IPS-11a (cell line): ENCODE results near the gene DENND1A.
"Not testable (repeated sequence)": the region's sequence is repeated elsewhere in the genome, so short reads cannot be mapped to it uniquely, and the experiment has no call there.

ENCODE experiments used
- H3K4me3 ChIP-seq: one replicate; pipeline ENCODE4 v1.5.1; 2013; ENCODE audit warnings: low read depth, low read length, control low read depth

The DENND1A gene

DNA sequence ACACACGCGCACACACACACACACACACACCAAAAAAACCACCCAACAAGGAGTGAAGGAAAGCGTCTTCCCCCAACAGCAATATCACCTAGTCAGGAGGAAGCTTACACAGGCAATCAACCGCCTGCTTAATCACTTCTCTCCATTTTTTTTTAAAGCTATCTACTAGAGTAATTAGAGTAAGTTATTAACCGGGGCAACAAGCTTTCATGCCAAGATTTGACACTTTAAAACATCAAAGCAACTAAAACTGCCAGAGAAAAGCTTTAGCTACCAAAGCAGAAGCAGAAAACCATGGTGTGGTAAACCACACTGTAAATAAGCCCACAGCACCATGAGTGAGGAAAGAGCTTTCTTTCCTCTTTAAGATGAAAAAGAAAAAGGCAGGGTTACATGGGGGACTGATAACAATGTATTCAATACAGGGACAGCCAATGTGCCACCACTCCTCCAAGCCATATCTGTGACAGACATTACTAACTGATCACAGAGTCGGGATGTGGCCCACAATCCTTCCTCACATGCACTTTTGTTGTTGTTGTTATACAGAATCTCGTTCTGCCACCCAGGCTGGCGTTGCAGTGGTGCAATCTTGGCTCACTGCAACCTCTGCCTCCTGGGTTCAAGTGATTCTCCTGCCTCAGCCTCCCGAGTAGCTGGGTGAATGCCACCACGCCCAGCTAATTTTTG lies 291.8 kb downstream of the DENND1A start:
- H3K4me3 ChIP-seq: no peak overlapping the region

DNA sequence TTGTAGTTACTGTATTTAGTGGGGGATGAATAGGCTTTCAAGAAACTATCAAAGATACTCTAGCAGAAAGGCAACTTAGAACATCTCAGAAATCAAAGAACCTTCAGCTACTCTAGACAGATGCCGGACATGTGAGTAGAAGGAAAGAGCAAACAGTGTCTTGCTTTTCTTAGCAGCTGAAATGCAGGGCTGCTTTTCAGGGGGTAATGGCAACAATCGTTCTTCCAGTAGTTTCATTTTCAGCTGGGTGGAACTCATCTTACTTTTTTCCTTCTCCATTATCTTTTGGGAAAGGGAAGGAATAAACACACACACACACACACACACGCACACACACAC lies 292.4 kb downstream of the DENND1A start:
- H3K4me3 ChIP-seq: no peak overlapping the region

DNA sequence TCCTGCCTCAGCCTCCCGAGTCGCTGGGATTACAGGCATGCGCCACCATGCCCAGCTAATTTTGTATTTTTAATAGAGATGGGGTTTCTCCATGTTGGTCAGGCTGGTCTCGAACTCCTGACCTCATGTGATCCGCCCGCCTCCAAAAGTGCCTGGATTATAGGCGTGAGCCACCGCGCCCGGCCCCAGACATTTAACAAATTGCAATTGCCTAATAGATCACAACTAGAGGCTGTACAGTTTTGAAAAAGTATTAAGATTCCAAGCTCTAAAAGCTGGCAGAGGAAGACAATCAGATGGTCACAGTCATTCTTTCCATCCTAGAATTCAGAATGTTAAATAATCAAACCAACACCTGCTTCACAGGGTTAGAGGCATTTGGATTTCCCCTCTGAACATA lies 293.1 kb downstream of the DENND1A start:
- not testable (repeated sequence) for H3K4me3 ChIP-seq

DNA sequence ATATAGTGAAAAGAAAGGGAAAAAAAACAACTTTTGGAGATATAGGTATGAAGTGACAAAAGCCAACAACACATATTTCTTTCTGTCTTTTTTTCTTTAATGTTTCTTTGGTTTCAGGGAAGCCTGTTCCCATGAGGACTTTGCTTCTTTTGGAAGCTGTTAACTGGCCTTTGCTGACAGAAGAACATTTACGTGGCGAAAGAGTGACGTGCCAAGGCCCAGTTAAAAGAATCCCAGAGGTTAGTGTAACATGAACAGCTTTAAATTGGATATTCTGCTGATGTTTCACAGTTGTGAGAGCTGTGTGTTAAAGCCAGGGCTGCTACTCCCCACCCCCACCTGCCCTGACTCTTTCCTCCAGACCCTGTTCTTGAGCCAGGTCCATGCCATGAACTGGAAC lies 298.1 kb downstream of the DENND1A start:
- no peak overlapping the region for H3K4me3 ChIP-seq

DNA sequence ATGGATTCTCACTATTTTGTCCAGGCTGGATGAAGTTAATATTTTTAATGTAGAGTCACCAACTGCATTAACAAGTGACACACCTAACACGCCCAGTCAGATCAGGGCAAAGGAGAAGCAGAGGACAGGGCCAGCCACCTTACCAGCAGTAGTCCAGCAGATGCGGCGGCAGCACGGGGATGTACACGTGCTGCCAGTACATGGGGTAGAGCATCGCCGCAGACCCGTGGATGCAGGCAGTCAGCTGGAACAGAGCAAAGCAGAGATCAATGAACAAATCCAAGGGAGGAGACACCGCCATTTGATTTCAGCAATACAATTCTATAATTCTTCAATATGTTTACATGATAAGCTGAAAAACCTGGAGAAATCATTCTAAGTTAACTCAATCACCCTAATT lies 299.7 kb downstream of the DENND1A start:
- no peak overlapping the region for H3K4me3 ChIP-seq

DNA sequence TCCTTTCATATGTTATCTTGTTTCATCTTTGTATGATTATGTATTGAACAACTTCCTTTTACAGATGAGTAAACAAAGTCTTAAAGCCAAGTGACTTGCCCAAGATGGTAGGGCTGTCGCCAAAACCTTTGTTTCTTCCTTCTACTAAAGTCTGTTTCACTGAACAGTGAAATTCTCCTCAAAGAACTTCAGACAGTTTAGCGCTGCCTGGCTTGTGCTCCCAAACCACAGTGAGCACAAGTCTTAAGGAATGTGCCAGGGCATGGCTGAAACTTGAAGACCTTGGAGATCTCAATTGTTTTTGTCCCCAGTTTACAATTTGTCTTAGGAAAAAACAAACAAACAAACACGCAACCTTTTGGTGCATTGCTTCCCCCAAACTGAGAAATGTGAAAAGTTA lies 300.4 kb downstream of the DENND1A start:
- H3K4me3 ChIP-seq: no peak overlapping the region

DNA sequence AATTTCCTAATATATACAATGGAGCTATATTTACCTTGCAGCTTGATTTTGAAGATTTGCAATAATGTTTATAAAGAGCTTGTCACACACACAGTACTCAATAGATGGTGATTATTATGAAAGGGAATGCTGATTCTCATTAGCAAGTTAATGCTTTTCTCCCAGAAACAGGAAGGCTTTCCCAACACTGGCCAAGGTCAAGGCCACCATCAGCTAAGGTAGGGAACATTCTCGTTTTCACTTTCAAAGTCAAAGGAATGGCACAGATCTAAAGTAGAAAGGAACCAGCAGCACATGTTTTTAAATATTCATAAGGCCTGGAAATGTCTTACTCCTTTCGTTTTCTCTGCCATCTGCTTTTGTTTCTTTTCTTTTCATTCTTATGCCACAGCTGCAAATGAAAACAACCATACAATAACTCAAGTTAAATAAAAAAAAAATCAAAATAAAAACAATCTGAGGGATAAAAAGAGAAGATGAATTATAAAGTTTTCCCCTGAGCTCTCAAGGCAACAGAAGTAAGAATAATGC lies 307.1 kb downstream of the DENND1A start:
- H3K4me3 ChIP-seq: no peak overlapping the region

DNA sequence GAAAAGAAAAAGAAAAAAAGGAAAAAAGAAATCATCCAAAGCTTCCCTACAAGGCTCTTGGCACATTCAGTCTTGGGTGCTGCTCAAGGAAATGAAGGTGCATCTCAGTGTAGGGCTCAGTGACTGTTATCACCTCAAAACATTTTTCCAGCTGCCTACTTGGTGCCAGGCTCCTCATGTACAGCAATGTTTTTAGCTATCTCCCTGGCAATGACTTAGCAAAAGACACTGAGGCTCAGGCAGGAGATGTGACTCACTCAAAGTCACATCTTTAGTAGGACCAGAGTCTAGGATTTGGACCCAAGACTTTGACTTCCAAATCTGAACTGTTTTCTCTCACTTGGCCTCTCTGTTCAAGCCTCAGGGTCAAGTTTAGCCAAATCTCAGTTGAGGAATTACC lies 309.7 kb downstream of the DENND1A start:
- no peak overlapping the region for H3K4me3 ChIP-seq

DNA sequence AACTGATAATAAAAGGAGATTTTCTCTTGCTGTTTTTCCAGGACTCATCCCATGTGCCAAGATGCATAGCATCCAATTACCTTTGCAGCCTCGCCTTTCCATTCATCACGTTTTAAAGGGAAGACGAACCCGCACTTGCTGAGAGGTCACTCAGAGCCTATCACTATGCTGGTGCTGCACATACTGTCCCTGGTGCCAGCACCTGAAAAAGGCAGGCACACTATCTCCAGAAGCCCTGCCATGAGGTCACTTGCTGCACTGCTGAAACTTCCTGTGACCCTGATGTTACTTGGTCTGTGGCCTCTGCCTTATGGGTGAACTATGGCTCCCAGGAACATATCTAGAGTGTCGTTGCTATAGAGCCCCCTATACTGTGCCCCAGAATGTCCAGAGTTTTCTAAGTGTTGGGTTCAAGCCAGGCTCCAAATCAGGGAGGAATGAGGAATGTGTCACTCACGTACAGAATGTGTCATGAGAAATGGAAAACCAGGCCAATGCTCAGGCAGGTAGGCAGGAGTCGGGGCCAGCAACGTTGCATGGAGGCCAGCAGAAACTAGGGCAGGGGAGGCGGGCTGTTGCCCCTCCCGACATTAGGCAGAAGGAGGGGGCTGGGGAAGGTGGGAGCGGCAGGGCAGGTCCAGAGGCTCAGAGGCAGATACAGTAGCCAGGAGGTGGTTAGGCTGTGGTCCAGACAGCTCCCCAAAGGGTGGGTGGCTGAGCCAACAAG lies 311.8 kb downstream of the DENND1A start:
- no peak overlapping the region for H3K4me3 ChIP-seq

DNA sequence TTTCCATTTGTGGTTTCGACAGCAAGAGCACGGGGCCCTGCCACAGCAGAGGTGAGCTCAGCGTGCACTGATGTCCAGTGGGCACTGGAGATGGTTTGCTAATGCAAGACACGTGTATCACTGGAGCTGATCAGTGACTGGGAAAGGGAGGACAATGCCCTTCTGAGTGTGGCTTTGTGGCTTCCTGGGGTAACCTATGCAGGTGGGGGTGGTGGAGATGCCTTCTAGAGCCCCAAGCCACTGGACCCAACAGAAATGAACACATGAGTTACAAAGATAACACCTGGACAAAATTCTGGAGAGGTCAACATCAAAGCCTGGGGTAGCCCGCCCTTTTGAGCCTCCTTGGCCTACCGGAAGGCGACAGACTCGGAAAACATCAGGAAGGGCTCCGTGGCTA lies 312.6 kb downstream of the DENND1A start:
- H3K4me3 ChIP-seq: no peak overlapping the region

DNA sequence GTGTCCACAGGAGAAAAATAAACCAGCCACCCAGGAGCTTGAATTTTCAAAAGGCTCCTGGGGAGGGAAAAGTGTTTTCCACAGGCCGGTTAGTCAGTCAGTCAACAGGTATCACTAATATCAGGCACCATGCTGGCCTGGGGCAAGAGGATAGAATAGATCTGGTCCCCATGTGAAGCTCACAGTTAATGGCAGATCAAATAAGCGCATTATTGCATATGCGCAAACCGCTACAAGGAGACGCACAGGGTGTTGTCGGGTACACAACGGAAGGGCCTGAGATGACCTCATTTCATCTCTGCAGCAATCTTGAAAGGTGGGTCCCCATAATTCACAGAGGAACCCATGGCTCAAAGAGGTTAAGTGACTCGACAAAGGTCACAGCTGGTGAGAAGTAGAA lies 313.2 kb downstream of the DENND1A start:
- H3K4me3 ChIP-seq: no peak overlapping the region

DNA sequence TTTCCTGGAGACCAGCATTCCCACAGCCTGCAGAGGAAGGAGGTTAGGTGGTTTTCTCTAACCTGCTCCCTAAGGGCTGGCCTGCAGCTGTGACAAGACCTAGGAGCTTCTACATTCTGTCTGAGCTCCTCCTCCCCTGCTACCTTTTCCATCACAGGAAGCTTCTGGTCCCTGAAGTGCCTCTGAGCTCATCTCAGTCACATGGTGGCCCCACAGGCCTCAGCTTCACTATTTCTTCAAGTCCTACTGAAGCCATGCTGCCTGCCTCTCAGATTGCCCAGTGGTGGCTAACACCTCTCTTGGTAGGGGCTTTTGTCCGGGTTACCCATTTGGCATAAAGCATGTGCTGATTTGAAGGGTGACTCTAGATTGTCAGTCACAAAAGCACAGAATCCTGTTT lies 314.5 kb downstream of the DENND1A start:
- H3K4me3 ChIP-seq: no peak overlapping the region

DNA sequence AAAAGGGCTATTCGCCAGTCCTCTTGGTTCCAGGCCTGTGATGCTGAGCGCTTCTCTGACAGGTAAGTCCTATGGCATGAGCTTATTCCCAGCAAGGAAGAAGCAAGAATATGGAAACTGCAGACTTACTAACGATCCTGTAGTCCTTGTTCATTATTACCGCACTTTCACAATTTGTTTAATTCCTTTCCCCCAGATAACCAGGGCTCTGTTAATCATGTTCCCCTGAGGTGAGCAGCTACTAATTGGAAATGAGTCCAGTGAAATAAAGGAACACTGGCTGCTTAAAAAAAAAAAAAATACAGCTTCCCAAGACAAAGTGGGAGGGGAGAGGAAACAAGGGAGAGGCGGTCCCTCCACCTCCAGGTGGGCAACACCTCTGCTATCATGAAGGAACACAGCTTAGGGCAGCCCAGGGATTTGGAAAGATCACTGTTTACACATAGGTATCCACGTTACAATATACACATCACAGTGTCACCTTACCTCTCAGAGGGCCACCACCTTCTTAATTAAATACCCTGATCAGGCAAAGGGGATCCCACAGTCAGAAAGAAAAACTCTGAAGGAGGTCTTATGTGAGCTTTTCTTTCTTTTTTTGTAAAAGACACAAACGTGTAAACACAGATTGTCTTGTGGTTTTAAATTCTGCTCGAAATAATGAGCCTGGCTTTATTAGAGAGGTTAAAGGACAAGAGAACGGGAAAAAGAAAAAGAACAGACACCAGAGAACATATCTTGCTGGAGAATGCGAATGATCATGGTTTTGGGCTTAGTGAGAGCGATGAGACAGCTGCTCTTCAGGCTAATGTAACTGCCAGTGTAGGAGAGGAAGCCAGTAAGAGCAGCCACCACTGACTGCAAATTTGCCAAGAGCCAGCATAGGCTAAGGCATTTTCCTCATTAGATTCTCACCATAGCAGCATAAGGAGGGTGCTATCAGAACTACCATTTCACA lies 315.3 kb downstream of the DENND1A start:
- H3K4me3 ChIP-seq: no peak overlapping the region

DNA sequence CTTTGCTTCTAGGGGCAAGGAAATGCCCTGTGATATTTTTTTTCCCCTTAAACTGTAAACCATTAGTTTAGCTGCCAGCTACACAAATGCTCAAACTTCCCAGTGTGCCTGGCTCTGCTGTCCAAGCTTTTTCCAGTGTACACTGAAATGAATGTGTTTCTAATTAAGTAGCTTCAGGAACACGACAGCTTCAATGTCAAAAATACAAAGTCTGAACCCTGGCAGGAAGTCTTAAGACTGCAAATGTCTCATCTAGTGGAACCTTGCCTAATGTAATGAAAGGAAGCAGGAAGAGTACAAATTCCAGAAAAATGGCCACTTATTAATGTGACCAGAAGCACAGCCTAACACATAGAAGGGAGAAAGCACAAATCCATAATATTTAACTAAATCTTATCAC lies 318.7 kb downstream of the DENND1A start:
- no peak overlapping the region for H3K4me3 ChIP-seq

DNA sequence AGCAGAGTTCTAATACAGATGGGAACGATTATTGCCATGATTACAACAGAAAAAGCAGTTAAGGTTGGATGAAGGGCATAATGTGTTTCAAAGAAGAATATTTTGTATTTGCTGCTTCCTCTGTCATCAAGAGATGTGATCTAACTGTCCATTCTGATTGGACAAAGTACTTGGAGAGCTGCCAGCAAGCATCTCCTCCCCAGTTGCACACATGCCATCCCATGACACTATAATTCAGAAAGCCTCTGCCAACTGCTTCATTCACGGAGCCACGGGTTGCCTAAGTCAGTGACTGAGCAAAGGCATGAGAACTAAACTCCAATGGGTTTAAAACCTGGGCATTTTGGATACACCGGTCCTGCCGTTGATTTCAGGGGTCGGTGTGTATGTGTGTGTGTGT lies 320.1 kb downstream of the DENND1A start:
- H3K4me3 ChIP-seq: no peak overlapping the region

DNA sequence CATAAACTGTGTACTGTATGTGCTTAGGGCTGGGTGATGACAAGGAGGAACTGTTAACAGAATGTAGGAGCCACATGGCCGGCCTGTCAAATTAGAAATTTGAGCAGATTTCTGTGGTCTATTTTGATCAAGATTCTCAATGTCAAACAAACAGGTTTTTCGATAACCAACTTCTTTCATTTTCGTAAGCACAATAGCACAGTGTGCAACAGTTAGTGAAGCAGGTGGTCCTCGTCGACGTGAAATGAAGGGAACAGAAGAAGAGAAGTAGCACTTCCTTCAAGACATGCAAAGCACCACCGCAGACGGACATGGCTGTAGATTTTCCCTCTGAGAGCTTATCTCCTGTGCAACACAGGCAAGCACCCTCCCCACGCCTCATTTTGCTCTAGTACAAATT lies 321.8 kb downstream of the DENND1A start:
- no peak overlapping the region for H3K4me3 ChIP-seq

DNA sequence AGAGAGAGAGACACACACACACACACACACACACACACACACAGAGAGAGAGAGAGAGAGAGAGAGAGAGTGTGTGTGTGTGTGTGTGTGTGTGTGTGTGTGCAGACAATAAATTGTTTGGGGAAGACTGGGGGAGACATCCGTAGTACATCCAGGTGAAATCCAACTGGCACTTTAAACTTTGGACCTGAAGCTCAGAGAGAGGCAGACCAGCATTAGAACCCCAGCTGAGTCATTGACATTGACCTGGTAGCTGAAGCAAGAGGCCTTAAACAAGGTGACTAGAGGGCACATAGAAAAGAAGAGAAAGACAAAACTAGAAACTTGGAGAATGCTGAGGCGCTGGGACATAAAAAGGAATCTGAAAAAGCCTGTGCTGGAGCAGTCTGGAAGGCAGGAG lies 322.4 kb downstream of the DENND1A start:
- no peak overlapping the region for H3K4me3 ChIP-seq

DNA sequence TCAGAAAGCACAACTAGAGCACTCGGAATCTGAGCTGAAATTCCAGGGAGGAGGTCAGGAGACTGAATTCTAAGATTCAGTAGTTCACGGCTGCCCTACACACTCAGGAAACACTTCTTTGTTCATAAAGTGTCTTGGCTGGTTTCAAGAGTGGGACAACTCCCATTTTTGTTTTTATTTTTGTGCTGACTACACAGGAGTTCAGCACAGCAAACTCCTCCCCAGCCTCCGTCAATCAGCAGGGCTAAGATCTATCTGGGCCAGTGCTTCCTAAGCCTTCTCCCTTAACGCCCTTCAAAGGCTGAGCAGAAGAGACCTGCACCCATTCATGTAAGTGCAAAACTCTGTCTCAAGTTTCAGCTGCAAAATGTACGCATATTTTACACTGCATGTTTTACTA lies 323.8 kb downstream of the DENND1A start:
- H3K4me3 ChIP-seq: no peak overlapping the region

DNA sequence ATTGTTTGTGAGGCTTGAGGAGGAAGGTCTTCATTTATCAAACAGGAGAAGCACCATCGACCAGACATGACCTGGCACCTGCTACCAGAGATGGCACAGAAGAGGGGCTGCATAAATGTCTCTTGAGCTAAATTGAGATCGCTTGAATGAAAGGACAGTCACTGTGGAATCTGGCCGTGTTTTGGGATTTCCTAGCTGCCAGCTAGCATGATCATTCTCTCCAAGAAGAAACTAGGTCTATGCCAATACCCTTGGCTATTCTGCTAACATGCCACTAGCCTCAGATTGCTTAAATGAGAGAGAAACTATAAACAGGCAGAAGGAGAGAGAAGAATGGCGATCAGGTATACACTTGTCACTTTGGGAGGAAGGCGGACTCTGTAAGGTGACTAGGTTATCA lies 324.6 kb downstream of the DENND1A start:
- H3K4me3 ChIP-seq: no peak overlapping the region

DNA sequence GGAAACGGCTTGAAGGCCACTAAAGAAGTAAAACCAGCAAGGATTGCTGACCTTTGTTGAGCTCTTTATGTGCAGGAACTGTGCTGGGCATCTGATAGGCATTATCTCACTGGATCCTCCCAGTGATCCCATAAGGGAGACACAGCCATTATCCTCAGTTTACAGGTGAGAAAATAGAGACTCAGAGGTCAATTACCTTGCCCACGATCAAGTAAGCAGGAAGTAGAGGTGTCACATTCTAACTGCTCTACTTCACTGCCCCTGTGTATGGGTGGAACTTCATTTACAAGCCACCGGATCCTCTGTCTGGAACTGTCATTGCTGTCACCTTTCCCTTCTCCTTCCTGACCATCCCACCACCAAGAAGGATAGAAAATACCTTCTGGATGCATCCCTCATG lies 325.1 kb downstream of the DENND1A start:
- H3K4me3 ChIP-seq: no peak overlapping the region

DNA sequence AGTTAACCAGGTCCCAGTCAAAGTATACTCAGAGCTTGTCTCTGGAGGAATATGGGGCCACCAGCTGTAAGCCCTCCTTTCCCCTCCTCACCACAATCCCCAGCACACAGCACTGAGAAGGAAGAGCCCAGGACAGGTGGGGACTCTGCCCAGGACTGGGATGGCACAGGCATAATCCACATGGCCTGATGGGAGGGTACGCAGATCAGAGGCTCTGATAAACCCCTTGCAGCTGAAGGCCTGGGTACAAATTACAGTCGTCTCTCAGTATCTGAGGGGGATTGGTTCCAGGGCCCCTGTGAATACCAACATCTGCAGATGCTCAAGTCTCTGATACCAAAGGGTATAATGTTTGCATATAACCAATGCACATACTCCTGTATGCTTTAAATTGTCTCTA lies 328.1 kb downstream of the DENND1A start:
- no peak overlapping the region for H3K4me3 ChIP-seq

DNA sequence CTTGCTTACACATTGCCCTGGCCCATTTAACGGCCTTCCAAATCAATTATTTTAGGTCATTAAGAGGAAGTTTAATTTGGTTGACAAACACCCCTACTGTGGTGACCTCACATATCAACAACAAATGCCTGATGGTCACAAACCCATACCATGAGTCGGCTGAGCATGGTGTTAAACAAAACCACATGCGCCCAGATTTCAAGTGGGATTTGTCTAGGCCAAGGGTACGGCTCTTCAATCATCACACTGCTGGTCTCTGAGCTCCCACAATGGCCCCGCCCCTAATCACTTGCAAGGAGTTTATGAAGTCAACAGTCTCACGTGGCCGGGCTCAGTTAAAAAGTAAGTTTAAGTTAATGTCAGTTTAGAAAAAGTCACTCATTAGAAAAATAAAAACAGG lies 330.1 kb downstream of the DENND1A start:
- no peak overlapping the region for H3K4me3 ChIP-seq
